ENCODE data around the gene YARS1. TPM values are rescaled to one million over a fixed set of nuclear protein-coding genes. Genes with fewer than 3 reads are reported as not detected.

The YARS1 gene
- total RNA-seq (2014; rRNA removed; shearing (Covaris generic)): 378 and 407 TPM in 2 replicates

GRCh38 chr1:32817159-32817814 lies at the start of gene YARS1, which contains the start of gene S100PBP:
TSS of gene YARS1 (minus strand) at chr1:32817358. CDS start at chr1:32817244, 114 bp downstream.
TSS of gene S100PBP (plus strand) at chr1:32817653. CDS start at chr1:32826100, 8,447 bp downstream.

Other genes starting within 250 kb of the YARS1 start
- gene ZBTB8OS, start 166.8 kb downstream of the YARS1 start, total RNA-seq (2014; rRNA removed; shearing (Covaris generic)): 63.9 and 80.1 TPM in 2 replicates
- gene RBBP4, start 166.2 kb downstream of the YARS1 start, total RNA-seq (2014; rRNA removed; shearing (Covaris generic)): 66.3 and 94.9 TPM in 2 replicates
- gene SYNC, start 114.6 kb downstream of the YARS1 start, total RNA-seq (2014; rRNA removed; shearing (Covaris generic)): 8.9 and 12.4 TPM in 2 replicates
- gene S100PBP, start 295 bp upstream of the YARS1 start, total RNA-seq (2014; rRNA removed; shearing (Covaris generic)): 28.6 and 31.6 TPM in 2 replicates
- gene FNDC5, start 53.6 kb upstream of the YARS1 start, total RNA-seq (2014; rRNA removed; shearing (Covaris generic)): 0.23 TPM in 1 of 2 replicates, not detected in the other
- not detected in 2 replicates for gene HPCA, start 69.1 kb upstream of the YARS1 start, total RNA-seq (2014; rRNA removed; shearing (Covaris generic))
- gene TMEM54, start 84.0 kb upstream of the YARS1 start, total RNA-seq (2014; rRNA removed; shearing (Covaris generic)): 49.9 and 60.8 TPM in 2 replicates
- gene RNF19B, start 147.5 kb upstream of the YARS1 start, total RNA-seq (2014; rRNA removed; shearing (Covaris generic)): 21.9 TPM in 2 replicates
- 266 and 301 TPM in 2 replicates for gene AK2, start 219.5 kb upstream of the YARS1 start, total RNA-seq (2014; rRNA removed; shearing (Covaris generic))